GM19023 (cell line): Measurements from ENCODE around the gene NEDD4.
"Not testable (repeated sequence)": the region's sequence is repeated elsewhere in the genome, so short reads cannot be mapped to it uniquely, and the experiment has no call there.

ENCODE experiments used
- ATAC-seq: cut with Tn5 transposase; IDR thresholded peaks from one replicate; pipeline ENCODE4 v1.9.1; 2021; ENCODE audit warnings: mild to moderate bottlenecking, moderate library complexity; ENCODE audit not compliant: unreplicated experiment

NEDD4 gene

DNA sequence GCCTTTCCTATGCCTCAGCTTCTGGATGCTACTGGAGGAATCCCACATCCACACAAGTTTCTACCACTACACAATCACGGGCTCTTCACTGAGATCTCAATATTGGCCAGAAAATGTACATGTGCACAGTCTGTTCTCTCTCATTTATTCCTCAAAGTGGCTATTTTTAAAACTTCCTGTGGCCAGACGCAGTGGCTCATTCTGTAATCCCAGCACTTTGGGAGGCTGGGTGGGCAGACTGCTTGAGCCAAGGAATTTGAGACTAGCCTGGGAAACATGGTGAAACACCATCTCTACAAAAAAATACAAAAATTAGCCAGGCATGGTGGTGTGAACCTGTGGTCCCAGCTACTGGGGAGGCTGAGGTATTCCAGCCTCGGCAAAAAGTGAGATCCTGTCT lies 159.1 kb downstream of the NEDD4 start:
- ATAC-seq: no peak

DNA sequence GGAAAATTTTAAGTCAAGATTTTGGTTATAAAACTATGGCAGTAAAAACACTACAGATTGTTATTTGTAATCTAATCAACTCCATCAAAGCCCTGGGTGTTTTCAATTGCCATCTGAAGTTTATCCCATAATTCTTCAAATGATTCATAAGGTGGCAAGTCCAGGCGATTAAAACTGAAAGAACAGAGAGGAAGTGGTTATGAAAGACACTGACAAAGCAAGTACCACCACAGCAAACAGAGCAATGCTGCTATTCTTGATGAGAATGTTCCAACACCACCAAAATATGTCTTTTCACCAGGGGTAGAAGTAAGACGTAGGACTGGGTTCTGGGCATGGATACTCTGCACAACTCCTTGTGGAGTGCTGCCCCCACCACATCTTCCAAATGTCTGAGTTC lies 163.6 kb downstream of the NEDD4 start:
- peak; percentile 52 for ATAC-seq

GRCh38 chr15:55827955-55828354 lies 165.5 kb downstream of the NEDD4 start:
- no peak for ATAC-seq

DNA sequence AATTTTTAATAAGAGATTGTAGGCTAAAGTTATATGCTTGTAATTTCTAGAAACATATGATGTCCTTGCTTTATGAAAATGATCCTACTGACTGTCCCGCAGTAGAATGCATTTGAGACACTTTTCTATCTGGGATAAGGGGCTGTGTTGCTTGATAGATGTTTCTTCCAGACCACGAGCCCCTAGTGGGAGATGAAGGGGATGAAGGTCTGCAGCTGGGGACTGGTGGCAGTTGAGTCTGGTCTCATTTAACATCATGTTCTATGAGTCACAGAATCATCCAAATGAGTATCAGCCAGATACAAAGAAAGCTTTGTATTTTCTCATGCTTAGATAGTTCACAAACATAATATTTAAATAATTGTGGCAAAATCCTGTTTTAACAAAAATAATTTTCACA lies 166.2 kb downstream of the NEDD4 start:
- no peak for ATAC-seq

DNA sequence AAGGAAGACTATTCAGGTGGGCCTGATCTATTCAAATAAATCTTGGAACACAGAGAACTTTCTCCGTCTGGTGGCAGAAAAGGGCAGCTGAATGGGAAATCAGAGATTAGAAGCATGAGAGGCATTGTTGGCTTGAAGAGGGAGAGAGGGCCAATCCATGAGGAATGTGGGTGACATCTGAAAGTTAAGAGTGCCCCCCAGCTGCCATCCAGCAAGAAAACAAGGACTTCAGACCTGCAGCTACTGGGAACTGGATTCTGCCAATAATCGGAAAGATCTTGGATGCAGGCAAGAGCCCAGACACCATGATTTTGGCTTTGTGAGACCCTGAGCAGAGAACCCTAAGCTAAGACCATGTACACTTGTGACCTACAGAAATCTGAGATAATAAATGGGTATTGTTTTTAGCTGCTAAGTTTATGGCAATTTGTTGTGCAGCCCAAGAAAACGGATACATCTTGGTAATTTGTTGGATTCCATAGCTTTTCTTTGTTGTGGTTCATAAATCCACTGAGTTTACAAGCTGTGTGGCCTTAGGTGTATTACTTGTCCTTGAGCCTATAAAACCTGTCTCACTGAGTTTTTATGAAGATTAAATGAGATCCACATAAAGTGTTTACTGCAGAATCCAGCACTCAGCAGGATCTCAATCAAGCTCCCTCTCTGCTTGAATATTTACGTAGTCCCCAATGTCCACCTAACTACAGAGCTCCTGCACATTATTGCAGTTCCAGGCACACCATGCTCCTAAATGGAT lies 168.4 kb downstream of the NEDD4 start:
- no peak for ATAC-seq

- no peak for ATAC-seq
These were observed 169.6 kb downstream of the NEDD4 start for GRCh38 chr15:55823699-55824340.

DNA sequence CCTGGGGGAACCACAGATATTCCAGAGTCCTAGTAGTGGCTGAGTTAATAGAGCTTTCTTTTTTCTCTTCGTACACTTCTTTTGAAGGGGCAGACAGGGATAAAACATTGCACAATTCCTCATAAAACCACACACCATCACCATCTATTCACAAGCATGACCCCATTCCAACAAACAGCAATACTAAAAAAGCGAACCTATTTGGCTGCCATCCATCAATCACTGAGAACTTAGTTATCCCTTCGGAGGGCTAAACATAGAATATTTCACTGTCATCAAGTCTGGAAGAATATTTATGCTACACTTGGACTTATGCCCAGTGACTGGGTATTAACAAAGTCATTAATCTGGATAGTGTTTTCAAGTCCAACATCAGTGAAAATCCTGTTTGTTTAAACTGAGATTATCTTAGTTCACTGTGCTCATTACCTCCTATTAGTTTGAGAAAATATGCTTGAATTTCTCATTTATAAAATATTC lies 170.2 kb downstream of the NEDD4 start:
- no peak for ATAC-seq

DNA sequence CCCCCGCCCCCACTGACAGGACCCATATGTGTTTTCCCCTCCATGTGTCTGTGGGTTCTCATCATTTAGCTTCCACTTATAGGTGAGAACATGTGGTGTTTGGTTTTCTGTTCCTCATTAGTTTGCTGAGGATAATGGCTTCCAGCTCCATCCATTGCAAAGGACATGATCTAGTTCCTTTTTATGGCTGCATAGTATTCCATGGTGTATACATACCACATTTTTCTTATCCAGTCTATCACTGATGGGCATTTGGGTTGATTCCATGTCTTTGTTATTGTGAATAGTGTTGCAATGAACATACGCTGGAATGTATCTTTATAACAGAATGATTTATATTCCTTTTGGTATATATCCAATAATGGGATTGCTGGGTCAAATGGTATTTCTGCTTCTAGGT lies 171.7 kb downstream of the NEDD4 start:
- ATAC-seq: not testable (repeated sequence)

DNA sequence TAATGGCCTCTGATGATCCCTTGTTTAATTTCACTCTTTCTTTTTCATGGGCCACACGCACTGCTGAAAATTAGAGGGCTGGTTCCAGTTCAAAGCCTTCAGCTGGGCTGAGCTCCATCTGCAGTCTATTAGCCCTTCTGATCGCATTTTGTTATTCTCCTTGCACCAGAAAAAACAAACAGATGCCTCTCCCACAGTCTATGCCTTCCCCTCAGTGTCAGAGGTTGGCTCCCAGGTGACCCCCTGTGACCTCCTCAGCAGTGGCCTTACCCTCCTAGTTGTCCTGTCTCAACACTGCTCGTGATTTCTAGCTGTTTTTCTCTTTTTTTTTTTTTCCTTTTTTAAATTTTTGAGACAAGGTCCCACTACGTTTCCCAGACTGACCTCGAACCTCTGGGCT lies 173.4 kb downstream of the NEDD4 start:
- no peak for ATAC-seq

DNA sequence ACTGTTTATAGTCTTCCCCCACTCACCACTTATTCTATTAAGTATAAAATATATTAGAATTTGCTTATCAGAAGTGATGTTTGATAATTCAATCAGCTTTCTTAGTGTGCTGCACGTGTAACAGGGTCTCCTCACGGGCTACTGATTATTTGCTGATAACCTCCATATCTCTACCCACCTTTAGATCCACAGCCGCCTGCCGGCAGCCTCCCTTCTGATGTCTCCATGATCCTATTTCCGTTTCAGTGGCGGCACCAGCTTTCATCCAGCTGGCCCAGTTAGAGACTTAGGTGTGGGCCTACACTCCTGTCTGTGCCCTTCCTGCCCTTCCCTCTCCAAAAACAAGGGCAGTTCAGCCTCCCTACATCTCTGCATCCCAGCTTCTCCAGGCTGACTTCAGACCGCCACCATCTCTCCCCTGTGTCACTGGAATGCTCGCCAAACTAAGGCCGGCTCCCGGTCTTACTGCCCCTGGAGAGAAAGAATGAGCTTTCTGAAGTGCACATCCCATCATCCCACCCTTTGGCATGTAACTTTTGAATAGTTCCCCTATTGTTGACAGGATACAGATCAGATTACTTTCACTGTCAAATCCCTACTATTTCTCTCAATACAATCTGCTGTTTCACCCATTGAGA lies 173.9 kb downstream of the NEDD4 start:
- ATAC-seq: no peak

- ATAC-seq: no peak
These were observed 177.4 kb downstream of the NEDD4 start for GRCh38 chr15:55816017-55816416.

DNA sequence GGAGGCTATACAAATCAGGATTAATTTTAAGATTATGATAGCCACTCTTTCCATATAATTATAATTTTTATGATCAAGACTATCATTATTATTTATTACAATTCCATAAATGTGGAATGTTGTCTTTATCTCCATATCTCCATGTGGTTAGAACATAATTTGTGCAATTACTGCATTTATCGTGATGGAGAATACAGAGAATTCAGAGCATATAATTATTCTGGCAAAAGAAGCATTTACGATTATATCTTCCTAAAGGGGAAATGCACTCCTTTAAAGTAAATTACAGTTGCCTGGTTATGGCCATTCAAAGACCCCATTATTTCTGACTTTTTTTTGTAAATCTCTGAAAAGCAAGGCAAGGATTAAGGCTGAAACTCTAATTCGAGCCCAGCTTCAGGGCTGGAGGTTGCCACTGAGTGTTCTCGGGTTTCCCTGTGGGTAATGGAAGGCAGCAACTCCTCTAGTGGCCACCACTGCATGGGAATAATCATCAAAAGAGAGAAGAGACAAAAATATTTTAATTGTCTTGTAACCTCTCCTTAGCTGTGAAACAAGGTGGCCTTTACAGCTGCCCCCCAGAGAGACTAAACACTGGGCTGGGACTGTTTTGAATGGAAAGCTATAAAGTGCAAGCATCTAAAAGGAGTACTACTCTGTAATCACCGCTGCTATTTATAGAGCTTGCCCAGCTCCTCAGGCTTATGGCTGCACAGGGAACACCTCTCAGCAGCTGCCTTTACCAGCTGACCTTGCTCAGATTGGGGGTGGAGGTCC lies 190.6 kb downstream of the NEDD4 start:
- no peak for ATAC-seq

DNA sequence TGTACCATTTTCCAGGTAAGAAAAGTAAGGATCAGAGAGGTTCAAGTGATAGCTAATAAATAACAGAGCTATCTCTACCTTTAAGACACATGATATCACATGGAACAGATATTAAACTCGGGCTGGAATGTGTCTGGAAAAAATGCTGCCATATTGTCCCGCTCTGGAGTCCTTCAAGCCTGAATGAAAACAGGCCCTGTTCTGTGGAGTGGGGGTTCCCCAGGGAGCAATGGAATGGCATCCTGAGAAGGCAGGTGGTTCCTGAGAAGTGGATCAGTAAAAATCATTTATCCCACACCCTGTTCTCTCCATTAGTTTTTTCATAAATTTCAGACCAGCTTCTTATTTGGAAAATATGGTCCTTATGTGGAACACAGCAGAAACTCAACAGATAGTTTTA lies 193.2 kb downstream of the NEDD4 start:
- no peak for ATAC-seq

- ATAC-seq: no peak
These were observed 193.9 kb downstream of the NEDD4 start for GRCh38 chr15:55799291-55800212.

- ATAC-seq: no peak
These were observed 197.0 kb downstream of the NEDD4 start for GRCh38 chr15:55796321-55796965.

GRCh38 chr15:55795031-55795430 lies 198.4 kb downstream of the NEDD4 start:
- no peak for ATAC-seq

GRCh38 chr15:55791551-55792400 lies 201.6 kb downstream of the NEDD4 start:
- ATAC-seq: no peak

GRCh38 chr15:55789066-55789660 lies 204.2 kb downstream of the NEDD4 start:
- ATAC-seq: no peak
